Measurements from ENCODE around the gene AUH. TPM values are rescaled to one million over a fixed set of nuclear protein-coding genes. Genes with fewer than 3 reads are reported as not detected.

Gene AUH
- total RNA-seq, 1 donor from 2014 or later: 30.3 TPM

- no peak for DNase-seq
These were observed 173.8 kb downstream of the AUH start for GRCh38 chr9:91187965-91188344.

- no peak for DNase-seq
These were observed 174.3 kb downstream of the AUH start for GRCh38 chr9:91187311-91187964.

DNA sequence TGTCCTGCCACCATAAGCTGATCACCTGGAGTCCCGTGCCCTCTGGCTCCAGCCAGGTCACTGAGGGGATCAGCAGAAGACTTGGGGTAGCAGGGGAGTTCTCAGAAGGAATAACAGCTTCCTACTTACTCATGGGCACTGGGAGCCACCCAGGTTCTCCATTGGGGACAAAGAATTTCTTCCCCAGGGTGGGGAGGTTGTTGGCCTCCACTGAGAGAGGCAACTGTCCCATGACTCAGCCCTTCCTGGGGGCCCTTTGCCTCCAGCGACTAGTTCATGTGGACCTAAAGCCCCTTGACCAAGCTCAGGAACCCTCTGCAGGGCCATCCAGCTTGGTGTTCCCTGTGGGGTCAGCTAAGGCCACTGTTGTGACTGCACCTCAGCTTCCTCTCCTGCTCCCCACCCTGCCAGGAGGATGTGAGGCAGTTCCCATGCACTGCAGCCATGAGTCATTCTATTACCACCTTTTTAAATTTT is 175.0 kb downstream of the AUH start:
- DNase-seq: no peak

DNA sequence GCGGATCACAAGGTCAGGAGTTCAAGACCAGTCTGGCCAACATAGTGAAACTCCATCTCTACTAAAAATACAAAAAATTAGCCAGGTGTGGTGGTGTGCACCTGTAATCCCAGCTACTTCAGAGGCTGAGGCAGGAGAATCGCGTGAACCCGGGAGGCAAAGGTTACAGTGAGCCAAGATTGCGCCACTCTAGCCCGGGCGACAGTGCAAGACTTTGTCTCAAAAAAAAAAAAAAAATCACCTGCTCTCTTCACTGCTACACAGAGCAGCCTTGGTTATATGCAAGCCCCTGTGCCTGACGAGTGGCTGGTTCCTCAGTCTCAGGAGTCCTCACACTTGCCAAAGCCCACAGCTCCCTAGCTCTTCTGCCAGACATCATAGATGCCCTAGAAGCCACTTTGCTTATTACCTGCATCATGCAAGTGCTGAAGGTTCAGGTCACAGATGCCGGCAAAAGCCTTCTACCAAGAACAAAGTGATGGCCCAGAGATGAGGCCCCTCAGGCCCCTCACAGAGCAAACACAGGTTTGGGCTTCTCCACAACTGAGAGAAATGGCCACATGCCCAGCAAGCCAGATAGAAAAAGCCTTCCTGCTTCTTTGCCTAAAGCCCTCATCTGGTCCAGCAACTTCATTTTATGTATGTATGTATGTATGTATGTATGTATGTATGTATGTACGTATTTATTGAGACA is 176.4 kb downstream of the AUH start:
- no peak for DNase-seq

DNA sequence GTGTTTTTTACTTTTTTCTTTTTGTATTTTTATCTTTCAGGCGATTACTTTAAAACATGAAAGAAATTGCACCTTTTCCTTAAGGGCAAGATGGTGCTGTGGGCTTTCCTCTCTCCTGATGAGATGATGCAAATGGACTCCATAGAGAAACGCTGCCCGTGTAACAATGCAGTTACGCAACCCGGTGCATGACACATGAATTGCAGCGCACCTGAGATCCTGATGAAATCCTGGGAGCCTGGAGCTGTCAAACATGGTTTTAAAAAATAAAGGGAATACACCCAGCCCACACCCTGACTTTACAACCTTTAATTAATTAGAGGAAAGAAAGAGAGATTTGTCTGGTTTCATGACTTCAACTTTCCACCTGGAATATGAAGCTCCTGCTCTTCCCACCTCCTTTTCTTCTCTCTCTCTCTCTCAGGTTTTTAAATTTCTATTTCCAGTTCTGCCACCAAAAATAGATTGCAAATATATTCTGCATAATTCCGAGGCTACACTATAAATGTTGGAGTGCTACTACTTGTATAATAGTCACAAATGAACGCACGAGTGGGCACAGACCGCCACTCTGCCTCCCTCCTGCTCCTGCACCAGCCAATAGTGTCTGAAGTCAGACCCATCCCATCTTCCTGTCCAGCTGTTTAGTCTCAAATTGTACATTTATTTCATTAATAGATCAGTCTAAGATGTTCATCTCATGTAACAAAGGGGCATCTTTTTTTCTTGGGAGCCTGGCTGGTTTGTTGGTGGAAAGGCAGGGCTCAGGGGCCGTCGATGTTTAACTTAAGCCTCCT is 179.1 kb downstream of the AUH start:
- DNase-seq: no peak

- no peak for DNase-seq
These were observed 180.2 kb downstream of the AUH start for GRCh38 chr9:91181541-91181940.

GRCh38 chr9:91180930-91181268 is 180.8 kb downstream of the AUH start:
- DNase-seq: no peak

GRCh38 chr9:91180240-91180929 is 181.3 kb downstream of the AUH start:
- DNase-seq: no peak

GRCh38 chr9:91179237-91180138 is 182.2 kb downstream of the AUH start:
- DNase-seq: no peak

- DNase-seq: no peak
These were observed 183.2 kb downstream of the AUH start for GRCh38 chr9:91178281-91179236.

GRCh38 chr9:91177661-91178280 is 183.9 kb downstream of the AUH start:
- no peak for DNase-seq

GRCh38 chr9:91177081-91177480 is 184.6 kb downstream of the AUH start:
- no peak for DNase-seq

- DNase-seq: no peak
These were observed 185.3 kb downstream of the AUH start for GRCh38 chr9:91176426-91176825.

- DNase-seq: no peak
These were observed 186.9 kb downstream of the AUH start for GRCh38 chr9:91174772-91175171.

DNA sequence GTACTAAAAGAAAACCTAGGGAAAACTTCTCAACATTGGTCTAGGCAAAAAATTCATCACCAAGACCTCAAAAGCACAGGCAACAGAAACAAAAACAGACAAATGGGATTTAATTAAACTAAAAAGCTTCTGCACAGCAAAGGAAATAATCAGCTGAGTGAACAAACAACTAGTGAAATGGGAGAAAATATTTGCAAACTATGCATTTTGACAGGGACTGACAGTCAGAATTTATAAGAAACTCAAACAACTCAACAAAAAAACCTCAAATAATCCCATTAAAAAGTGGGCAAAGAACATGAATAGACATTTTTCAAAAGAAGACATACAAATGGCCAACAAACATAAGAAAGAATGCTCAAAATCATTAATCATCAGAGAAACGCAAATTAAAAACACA is 189.4 kb downstream of the AUH start:
- no peak for DNase-seq

DNA sequence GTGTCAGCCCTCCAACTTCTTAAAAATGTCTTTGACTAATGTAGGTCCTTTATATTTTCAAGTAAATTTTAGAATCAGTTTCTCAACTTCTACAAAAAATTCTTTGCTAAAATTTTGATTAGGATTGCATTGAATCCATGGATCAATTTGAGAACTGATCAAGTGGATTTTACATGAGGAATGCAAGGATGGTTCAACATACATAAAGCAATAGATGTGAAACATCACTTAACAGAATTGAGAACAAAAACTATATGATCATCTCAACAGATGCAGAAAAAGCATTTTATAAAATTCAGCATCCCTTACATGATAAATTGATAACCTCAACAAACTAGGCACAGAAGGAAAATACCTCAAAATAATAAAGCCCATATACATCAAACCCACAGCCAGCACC is 190.8 kb downstream of the AUH start:
- DNase-seq: no peak

GRCh38 chr9:91166796-91167366 is 194.8 kb downstream of the AUH start:
- DNase-seq: no peak

- peak; percentile 7 for DNase-seq
These were observed 196.8 kb downstream of the AUH start for GRCh38 chr9:91164724-91165520.

Measured in occipital lobe (tissue), 2 donors.